Pancreas (tissue), 10 donors: Measurements from ENCODE around the gene OR8D2. TPM values are rescaled to one million over a fixed set of nuclear protein-coding genes. Genes with fewer than 3 reads are reported as not detected.

ENCODE experiments used
- ATAC-seq, 4 donors: fragments of 200-7000 bp; cut with Tn5 transposase; one replicate each; pipeline versions ENCODE4 v1.8.0 to v1.9.1; 2020; ENCODE audit warnings: mild to moderate bottlenecking in 4 of 4, moderate library complexity in 4 of 4
- DNase-seq, 6 donors: peaks; one replicate each; pipeline ENCODE4 v3.0.0-alpha.2; 2020
- FAIRE-seq: peaks from 2 replicates; lab custom pipeline; 2012; peaks lifted over from hg19 to GRCh38; lab: Jason Lieb, UNC
- H3K27ac ChIP-seq, 4 donors: fragments of 200-600 bp; sonication (generic); 1 replicate in 3 of 4; 2 replicates in 1 of 4; pipeline versions ENCODE4 v1.5.0 to v1.8.0; 2020
- H3K27me3 ChIP-seq, 4 donors: fragments of 200-600 bp; one replicate each; pipeline ENCODE4 v1.8.0; 2021
- H3K36me3 ChIP-seq, 3 donors: fragments of 200-600 bp; sonication (generic) in 1 of 3; one replicate each; pipeline versions ENCODE4 v1.5.0 to v1.8.0; 2020 to 2021
- H3K4me1 ChIP-seq, 3 donors: fragments of 200-600 bp; one replicate each; pipeline ENCODE4 v1.8.0; 2021
- H3K4me3 ChIP-seq, 4 donors: fragments of 200-600 bp; sonication (generic) in 2 of 4; one replicate each; pipeline versions ENCODE4 v1.5.0 to v1.8.0; 2020 to 2021
- H3K9me3 ChIP-seq, 4 donors: fragments of 200-600 bp; one replicate each; pipeline ENCODE4 v1.8.0; 2021
- CTCF ChIP-seq, 4 donors: fragments of 200-600 bp; sonication (generic) in 3 of 4; IDR thresholded peaks; one replicate each; pipeline versions ENCODE4 v1.5.0 to v1.8.0; 2021; ENCODE audit warnings: antibody characterized with exemption in 4 of 4
- WGBS, 2 donors: extraction: QIAGEN DNeasy Blood & Tissue Kit; methylation state at CpG; one replicate each; pipeline ENCODE4 v1.1.7; 2013; 5-methylcytosine and 5-hydroxymethylcytosine counted together
- intact Hi-C, 3 donors: fragments of 100-400 bp; cut with DNase I; formaldehyde crosslinking; loops; one replicate each; pipeline versions ENCODE4 v1.11.1 to v1.14.2; 2022
- polyA plus RNA-seq, 2 donors: library from polyadenylated mRNA; stranded (reverse); fragments of 200-250 nt; gene quantifications; one replicate each; pipeline ENCODE4 v1.2.3, GENCODE V29; 2013
- total RNA-seq, 6 donors: library from RNA; stranded (reverse); fragmentation: NEBNext Ultra II Directional in 4 of 6; extraction: Animal tissue kit (Norgen Biotek cat#: 25700) in 4 of 6; gene quantifications; one replicate each; pipeline versions ENCODE4 v1.2.1 to v1.2.4, GENCODE V29; 2021 to 2023
- donor health status: healthy with polysubstance abuse.
- donor health status: DM: no; HTN: no; CAD: no; lungs with moderate emphysema.
- donor health status: DM: no; HTN: no; CAD: no.
- donor health status: control.
- donor health status: control.
- donor health status: Bipolar disorder and iron deficiency.
- donor health status: DM: yes; HTN: yes; CAD: no.
- donor health status: DM: no; HTN: no; CAD: no.
- donor health status: DM: no; HTN: no; CAD: no.
- donor health status: DM: yes; HTN: yes; CAD: no.

The OR8D2 gene
- total and polyA plus RNA-seq, 8 donors = not detected

DNA sequence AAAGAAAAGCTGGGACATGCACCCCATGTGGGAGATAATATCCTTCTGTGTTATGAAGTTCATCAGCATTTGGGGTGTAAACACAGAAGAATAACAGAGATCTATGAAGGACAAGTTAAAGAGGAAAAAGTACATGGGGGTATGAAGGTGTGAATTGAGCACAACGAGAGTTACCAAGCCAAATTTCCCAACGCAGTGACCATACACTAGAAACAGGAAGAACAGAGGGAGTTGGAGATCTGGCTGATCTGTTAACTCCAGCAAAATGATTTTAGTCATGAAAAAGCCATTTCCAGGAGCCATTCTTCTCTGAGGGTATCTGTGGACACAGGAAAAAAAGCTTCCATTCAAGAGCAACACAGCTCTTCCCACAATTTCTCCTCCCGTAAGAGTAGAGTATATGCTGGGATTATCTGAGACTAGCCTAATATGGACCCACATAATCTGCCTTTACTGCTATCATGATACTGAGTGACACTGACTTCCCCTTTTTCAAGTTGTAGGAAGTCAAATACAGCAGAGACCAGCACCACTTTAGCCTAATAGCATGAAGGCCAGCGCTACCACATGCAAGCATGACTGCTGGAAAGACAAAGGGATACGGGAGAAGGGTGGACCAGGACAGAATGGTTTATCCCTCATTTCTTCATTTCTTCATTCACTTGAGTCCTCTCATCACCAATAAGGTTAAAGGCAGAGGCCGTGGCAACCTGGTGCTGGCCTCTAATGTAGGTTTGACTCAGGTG is 19.6 kb upstream of the OR8D2 start:
- Histone ChIP-seq H3K27me3 (no peaks in the 10 kb centered on the region), H3K36me3 (no peaks in the 10 kb centered on the region), H3K4me1 (no peaks in the 10 kb centered on the region), H3K27ac (no peak overlapping the region), H3K4me3 (no peak overlapping the region), H3K9me3 (no peaks in the 10 kb centered on the region)
- FAIRE-seq = no peak
- 83 to 85% methylated on average over 6 of the region's 6 CpGs for WGBS, 2 donors
- no peak for TF ChIP-seq CTCF (IDR thresholded peaks at IDR 0.05)
- no peak for ATAC-seq
- intact Hi-C loops = loop anchor here in 1 of 3 donors (10.0 kb wide), 1 partner anchor 265 kb away; no protein-coding TSS in a partner anchor
- DNase-seq = no peak

DNA sequence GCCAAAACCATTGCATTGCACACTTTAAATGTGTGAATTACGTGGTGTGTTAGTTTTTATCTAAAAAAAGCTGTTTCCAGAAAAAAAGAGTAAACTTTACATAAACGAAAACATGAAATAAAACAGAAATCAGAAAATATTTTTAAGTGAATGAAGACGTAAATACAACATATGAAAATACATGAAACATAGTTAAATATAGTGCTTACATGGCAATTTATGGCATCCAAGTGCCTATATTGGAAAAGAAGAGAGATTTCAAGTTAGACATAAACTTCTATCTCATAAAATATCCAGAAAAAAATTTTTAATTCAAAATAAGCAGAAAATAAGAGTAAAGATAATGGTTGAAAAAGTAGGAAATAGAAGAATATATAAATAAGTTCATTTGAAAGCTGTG is 11.9 kb upstream of the OR8D2 start:
- DNase-seq (no peak), FAIRE-seq (no peak), ATAC-seq (no peak)
- Histone ChIP-seq H3K4me1 (no peaks in the 10 kb centered on the region), H3K27ac (no peak overlapping the region), H3K36me3 (no peaks in the 10 kb centered on the region), H3K27me3 (peaks cover 0 to 11% (median 3%) of the 10 kb centered on the region in 4 donors), H3K4me3 (no peak overlapping the region), H3K9me3 (no peaks in the 10 kb centered on the region)
- 43 to 67% methylated on average over 3 of the region's 3 CpGs for WGBS, 2 donors
- no peak for TF ChIP-seq CTCF (IDR thresholded peaks at IDR 0.05)
- intact Hi-C loops = loop anchor here in 1 of 3 donors (10.0 kb wide), 1 partner anchor 257 kb away; no protein-coding TSS in a partner anchor

DNA sequence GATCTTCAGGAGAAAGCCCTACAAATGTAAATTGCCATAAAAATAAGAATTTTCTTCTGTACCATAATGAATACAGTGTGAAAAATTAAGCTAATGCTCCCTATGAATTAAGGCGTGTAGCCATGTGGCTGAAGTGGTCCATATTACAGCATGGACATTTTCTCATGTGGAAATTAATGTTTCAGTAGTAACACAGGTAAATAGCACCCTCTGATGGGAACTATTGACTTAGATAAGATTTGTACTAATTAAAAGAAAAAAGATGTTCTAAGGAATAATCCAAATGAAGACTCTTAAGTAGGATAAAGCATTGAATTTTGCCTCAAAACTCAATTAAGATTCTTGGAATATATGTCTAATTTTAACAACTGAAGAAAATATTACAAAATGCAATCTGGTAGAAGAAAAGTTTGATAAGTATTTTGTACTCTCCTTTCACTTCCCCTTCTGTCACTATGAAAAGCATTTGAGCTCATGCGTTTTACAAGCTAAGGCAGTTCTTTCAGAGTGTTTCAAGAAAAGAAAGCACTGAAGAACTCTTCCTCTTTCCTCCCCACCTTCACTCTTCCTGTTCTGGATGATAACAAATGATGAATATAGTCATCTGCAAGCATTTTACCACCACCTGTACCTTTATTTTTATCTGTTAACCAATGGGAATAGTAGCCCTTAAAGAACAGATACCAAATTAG is 9.9 kb upstream of the OR8D2 start:
- Histone ChIP-seq H3K9me3 (no peaks in the 10 kb centered on the region), H3K4me1 (no peaks in the 10 kb centered on the region), H3K36me3 (no peaks in the 10 kb centered on the region), H3K27ac (no peak overlapping the region), H3K27me3 (peaks cover 0 to 11% (median 3%) of the 10 kb centered on the region in 4 donors), H3K4me3 (no peak overlapping the region)
- intact Hi-C loops = loop anchor here in 1 of 3 donors (10.0 kb wide), 1 partner anchor 255 kb away; no protein-coding TSS in a partner anchor
- 23 to 29% methylated on average over 2 of the region's 2 CpGs for WGBS, 2 donors
- FAIRE-seq (no peak), ATAC-seq (peak in 3 of 4 donors; percentile 70 to 77 (median 74)), DNase-seq (no peak)
- no peak for TF ChIP-seq CTCF (IDR thresholded peaks at IDR 0.05)

DNA sequence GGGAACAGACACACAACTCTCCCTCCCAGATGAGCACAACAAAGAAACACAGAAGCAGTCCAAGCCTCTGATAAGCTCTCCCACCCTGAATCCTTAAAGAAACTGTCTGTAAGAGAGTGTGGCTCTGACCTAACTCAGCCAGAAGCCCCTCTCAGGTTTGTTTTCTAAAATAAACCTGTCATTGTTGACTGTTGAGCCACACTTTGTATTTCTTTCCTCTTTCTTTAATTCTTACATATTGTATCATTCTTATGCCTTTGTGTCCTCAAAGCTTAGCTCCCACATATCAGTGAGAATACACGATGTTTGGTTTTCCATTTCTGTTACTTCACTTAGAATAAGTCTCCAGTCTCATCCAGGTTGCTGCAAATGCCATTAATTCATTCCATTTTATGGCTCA is 7.8 kb upstream of the OR8D2 start:
- no peak for TF ChIP-seq CTCF (IDR thresholded peaks at IDR 0.05)
- WGBS, 2 donors = 91 to 97% methylated on average over 1 of the region's 1 CpG
- H3K9me3 ChIP-seq = no peaks in the 10 kb centered on the region
- H3K4me3 ChIP-seq = no peak overlapping the region
- H3K36me3 ChIP-seq = no peaks in the 10 kb centered on the region
- DNase-seq = no peak
- H3K4me1 ChIP-seq = no peaks in the 10 kb centered on the region
- peaks cover 0 to 11% (median 3%) of the 10 kb centered on the region in 4 donors for H3K27me3 ChIP-seq
- no peak for ATAC-seq
- H3K27ac ChIP-seq = no peak overlapping the region
- FAIRE-seq = no peak
- intact Hi-C loops = no loop called here
